Epithelial cell of esophagus (primary cell): ENCODE measurements around the gene KRTAP21-1.

Experiments
- DNase-seq: peaks from one replicate; pipeline ENCODE4 v3.0.0; 2010; ENCODE audit warnings: low read depth
- H3K4me3 ChIP-seq: 2 replicates; pipeline ENCODE4 v1.5.1; 2011; ENCODE audit warnings: mild to moderate bottlenecking, low read length, control low read depth
- TF ChIP-seq, protein P1 (sequence below): IDR thresholded peaks from 2 replicates; pipeline ENCODE4 v1.5.1; 2011; ENCODE audit warnings: low read depth, mild to moderate bottlenecking, low read length, control low read depth, inconsistent platforms; ENCODE audit not compliant: insufficient read depth; ENCODE audit errors: missing control alignments

Gene KRTAP21-1

DNA sequence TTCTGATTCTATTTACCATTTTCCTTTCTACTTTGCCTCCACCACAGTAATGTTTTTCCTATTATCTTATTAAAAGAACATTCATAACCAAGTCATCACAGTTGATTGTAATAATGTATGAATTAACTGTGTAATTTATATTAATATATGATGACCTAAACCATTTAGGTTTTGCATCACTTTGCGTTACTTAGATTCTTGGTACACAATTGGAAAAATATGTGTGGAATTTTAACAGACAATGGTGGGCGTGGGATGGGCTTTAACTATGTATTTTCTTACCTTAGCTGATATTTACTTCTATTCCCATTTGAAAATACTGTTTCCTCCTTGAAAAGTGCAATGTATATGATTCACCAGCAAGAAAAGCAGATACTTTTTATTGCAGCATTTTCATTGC is 40.3 kb downstream of the KRTAP21-1 start:
- DNase-seq: peak; percentile 37
- TF ChIP-seq, protein P1, sequence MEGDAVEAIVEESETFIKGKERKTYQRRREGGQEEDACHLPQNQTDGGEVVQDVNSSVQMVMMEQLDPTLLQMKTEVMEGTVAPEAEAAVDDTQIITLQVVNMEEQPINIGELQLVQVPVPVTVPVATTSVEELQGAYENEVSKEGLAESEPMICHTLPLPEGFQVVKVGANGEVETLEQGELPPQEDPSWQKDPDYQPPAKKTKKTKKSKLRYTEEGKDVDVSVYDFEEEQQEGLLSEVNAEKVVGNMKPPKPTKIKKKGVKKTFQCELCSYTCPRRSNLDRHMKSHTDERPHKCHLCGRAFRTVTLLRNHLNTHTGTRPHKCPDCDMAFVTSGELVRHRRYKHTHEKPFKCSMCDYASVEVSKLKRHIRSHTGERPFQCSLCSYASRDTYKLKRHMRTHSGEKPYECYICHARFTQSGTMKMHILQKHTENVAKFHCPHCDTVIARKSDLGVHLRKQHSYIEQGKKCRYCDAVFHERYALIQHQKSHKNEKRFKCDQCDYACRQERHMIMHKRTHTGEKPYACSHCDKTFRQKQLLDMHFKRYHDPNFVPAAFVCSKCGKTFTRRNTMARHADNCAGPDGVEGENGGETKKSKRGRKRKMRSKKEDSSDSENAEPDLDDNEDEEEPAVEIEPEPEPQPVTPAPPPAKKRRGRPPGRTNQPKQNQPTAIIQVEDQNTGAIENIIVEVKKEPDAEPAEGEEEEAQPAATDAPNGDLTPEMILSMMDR: no peak
- no peak overlapping the region for H3K4me3 ChIP-seq

DNA sequence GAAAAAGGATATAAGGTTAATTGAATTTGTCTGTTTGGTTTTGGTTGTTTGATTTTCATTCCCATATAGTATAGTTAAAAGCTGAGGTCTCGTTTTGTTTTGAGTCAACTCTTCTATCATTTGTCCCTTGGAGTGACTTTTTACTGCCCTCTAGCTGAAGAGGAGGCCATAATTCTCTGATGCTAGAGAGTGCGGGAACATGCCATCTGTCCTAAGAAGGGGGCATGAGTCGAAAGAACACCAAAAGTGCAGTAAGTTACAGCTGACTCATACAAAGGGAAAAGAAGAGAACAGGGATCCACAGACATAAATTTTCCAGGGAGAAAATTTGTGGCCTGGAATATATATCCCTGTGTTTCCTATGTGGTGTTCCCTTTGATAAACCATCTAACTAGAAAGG is 40.8 kb downstream of the KRTAP21-1 start:
- DNase-seq: no peak
- TF ChIP-seq, protein P1: no peak
- no peak overlapping the region for H3K4me3 ChIP-seq

DNA sequence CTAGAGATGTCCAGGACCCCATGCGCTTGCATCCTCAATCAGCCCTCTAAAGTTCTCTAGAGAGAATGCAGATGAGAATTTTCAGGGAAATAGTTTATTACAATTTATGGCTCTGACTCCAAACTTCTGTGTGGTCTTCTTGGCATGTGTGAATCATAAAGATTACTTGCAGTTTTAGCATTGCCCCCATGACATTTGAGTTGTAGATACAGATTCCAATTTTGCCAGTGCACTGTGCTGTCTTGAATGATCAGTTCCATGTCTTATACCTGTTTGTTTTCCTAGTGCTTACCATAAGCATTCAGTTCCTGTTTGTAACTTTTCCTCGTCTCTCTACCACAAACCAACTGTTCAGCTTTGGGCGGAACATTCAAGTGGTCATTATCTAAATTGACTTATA is 41.5 kb downstream of the KRTAP21-1 start:
- no peak overlapping the region for H3K4me3 ChIP-seq
- DNase-seq: no peak
- TF ChIP-seq, protein P1: no peak

DNA sequence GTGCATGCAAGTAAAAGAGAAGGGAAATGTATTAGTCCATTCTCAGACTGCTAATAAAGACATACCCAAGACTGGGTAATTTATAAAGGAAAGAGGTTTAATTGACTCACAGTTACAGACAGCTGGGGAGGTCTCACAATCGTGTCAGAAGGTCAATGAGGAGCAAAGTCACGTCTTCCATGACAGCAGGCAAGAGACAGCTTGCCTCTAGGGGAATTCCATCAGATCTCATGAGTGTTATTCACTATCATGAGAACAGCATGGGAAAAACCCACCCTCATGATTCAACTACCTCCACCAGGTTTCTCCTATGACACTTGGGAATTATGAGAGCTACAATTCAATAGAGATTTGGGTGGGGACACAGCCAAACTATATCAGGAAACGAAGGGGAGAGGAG is 44.7 kb downstream of the KRTAP21-1 start:
- TF ChIP-seq, protein P1: no peak

DNA sequence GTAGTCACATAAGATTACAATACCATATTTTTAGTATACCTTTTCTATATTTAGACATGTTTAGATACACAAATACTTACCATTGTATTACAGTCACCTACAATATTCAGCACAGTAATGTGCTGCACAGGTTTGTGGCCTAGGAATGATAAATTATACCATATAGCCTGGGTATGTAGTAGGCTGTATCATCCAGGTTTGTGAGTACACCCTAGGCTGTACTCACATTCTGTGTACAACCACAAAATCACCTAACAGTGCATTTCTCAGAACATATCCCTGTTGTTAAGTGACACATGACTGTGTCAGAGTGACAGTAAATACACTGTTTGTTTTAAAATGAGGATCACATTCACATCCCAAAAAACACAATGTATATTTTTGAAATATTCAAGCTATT is 47.8 kb downstream of the KRTAP21-1 start:
- DNase-seq: no peak
- no peak overlapping the region for H3K4me3 ChIP-seq
- TF ChIP-seq, protein P1: no peak

More for the DNA sequence above, 44.7 kb downstream of the KRTAP21-1 start:
- no peak overlapping the region for H3K4me3 ChIP-seq
- DNase-seq: peak; percentile 86
